Fibroblast of upper back skin (primary cell): ENCODE results near the gene GPATCH1.
"Not testable (repeated sequence)": the region's sequence is repeated elsewhere in the genome, so short reads cannot be mapped to it uniquely, and the experiment has no call there.

Experiments
- DNase-seq: peaks from one replicate; pipeline ENCODE4 v3.0.0-alpha.2; 2013

The GPATCH1 gene

DNA sequence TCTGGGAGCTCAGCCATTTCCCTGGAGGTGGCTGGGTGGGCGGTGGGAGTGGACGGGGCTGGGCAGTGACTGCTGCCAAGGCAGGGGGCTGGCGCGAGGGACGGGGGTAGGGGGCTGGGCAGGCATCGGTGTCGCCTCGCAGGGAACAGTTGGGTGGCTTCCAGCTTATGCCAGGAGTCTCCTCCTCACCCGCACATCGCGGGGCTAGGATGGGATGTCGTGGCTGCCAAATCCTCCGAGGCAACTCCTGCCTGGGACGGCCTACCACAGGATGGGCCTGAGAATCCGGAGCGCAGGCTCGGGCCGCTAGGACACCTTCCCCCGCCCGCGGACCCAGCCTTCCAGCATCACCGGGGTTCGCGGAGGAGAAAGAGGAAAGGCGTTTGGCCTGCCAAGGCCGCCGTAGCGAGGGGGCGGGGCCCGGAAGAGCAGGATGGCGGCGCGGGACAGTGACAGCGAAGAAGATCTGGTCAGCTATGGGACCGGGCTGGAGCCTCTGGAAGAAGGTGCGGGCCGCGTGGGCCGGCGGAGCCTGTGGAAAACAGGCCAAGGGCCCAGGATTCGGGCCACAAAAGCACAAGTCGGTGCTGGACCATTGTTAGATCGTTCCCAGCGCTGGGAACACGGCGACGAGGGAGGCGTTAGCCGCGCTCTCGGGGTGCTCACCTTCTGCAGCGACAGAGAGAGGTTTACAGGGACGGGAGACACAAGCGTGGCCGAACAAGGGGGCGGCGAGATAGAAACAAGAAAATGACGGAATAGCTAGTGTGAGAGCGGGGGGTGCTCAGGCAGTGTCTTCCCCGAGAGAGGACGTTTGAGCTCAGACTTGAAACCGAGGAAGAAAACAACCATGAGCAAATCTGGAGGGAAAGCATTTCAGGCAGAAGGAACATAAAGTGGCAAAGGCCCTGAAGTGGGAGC, at the start of gene GPATCH1:
TSS of gene GPATCH1 (plus strand) at position 421 of the 921 bp plus-strand sequence. CDS start at position 434, 13 bp downstream.
- peak; percentile 82 for DNase-seq

GRCh38 chr19:33032218-33032781, 48.7 kb upstream of the GPATCH1 start:
- DNase-seq: no peak

- DNase-seq: no peak
Observed at GRCh38 chr19:33035461-33035860, 45.5 kb upstream of the GPATCH1 start.

DNA sequence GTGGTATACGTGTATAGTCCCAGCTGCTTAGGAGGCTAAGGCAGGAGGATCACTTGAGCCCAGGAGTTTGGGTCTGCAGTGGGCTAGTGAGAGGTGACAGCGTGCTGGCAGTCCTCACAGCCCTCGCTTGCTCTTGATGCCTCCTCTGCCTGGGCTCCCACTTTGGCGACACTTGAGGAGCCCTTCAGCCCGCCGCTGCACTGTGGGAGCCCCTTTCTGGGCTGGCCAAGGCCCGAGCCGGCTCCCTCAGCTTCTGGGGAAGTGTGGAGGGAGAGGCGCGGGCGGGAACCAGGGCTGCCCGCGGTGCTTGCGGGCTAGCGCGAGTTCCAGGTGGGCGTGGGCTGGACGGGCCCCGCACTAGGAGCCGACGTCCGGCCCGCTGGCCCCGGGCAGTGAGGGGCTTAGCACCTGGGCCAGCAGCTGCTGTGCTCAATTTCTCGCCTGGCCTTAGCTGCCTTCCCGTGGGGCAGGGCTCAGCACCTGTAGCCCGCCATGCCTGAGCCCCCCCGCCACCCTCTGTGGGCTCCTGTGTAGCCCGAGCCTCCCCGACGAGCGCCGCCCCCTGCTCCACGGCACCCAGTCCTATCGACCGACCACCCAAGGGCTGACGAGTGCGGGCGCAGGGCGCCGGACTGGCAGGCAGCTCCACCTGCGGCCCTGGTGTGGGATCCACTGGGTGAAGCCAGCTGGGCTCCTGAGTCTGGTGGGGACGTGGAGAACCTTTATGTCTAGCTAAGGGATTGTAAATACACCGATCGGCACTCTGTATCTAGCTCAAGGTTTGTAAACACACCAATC, 44.4 kb upstream of the GPATCH1 start:
- not testable (repeated sequence) for DNase-seq

- DNase-seq: not testable (repeated sequence)
Observed at GRCh38 chr19:33037168-33038025, 43.6 kb upstream of the GPATCH1 start.

GRCh38 chr19:33039108-33039599, 41.8 kb upstream of the GPATCH1 start:
- no peak for DNase-seq

GRCh38 chr19:33039815-33040214, 41.2 kb upstream of the GPATCH1 start:
- DNase-seq: no peak

DNA sequence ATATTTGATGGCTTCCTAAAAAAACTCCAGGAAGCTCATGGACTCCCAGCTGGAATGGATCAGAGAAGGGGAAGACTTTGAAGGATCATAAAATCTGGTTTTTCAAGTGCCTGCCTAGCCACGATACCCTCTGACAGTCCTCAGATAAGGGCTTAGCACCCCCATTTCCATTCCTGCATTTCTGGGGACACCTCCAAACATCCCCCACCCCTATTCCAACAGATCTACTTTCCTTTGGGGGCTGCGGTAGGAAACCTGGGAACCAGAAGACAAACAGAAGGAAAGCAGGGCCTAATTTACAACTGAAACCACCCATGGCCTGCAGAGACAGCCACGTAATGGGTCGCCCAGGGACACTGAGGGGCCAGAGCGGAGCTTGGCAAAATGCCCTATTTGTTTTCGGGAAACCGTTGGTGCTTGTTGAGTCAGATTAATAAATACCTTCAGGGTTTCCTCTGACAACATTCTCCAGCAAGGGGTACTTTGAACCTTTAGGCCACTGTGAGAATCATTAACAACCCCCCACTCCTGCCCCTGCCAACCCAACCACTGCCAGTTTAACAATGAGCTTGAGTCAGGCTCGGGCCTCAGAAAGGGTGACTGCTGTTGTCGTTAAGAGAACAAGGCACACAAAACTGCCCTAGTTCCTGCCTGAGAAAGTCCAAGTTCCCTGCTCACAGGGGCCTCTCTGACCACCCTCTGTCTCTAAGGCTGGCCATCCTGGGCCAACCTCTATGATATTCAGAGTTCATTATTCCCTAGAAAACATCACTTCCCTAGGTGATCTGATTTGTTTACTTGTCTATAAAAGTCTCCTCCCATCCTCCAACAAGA, 39.8 kb upstream of the GPATCH1 start:
- DNase-seq: no peak

GRCh38 chr19:33041828-33042160, 39.2 kb upstream of the GPATCH1 start:
- not testable (repeated sequence) for DNase-seq

DNA sequence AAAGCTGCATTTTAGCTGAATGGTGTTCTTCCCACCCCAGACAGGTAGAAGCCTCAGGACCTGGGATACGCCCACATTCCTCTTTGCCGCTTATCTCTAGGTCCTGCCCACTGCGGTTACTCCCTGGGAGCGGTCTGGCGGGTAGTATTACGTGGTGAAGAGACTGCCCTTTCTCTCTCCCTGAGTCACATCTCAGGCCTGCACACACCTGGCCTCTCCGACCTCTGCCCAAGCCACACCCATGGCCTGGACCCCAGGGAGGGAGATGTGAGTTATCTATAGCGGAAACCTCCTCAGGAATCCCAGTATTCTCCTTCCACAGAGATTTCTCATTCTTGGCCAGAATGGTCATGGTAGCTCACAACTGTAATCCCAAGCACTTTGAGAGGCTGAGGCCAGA, 33.6 kb upstream of the GPATCH1 start:
- no peak for DNase-seq

- no peak for DNase-seq
Observed at GRCh38 chr19:33048806-33049676, 31.9 kb upstream of the GPATCH1 start.

GRCh38 chr19:33050110-33050509, 30.9 kb upstream of the GPATCH1 start:
- DNase-seq: no peak

- no peak for DNase-seq
Observed at GRCh38 chr19:33052352-33052972, 28.5 kb upstream of the GPATCH1 start.

DNA sequence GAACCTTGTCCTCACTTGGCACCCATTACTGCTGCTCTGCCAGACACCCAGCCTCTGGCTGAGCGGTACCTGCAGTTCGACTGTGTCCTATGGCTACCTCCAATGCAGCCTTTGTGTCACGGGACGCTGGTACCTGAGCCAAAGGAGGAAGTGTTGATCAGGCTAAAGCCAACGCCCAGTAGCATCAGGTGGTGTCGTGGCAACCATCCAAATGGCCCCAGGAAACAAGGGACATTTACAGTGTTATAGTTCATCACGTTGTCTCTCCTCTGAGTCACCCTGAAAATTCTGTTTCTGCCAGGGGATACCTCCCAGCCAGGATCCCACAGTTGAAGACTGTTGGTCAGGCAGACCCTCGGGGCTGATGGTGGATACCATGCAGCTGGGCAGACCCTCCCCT, 26.4 kb upstream of the GPATCH1 start:
- DNase-seq: no peak

DNA sequence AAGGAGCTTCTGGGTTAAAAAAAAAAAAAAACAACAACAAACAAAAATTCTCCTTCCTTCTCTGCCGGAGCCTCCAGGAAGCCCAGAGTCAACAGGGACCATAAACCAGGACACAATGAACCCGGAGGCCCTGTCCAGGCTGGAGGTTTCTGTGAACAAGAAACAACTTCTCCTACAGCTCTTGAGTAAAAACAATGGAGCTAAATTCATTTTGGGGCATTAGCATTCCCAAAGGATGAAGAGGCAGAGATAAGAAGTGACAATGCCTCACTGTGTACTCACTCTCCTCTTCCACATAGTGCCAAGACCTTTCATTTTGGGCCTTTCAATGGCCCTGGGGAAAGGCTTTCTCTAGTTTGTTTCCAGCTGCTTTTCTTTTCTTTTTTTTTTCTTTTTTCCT, 25.3 kb upstream of the GPATCH1 start:
- no peak for DNase-seq

GRCh38 chr19:33060586-33060985, 20.4 kb upstream of the GPATCH1 start:
- no peak for DNase-seq

DNA sequence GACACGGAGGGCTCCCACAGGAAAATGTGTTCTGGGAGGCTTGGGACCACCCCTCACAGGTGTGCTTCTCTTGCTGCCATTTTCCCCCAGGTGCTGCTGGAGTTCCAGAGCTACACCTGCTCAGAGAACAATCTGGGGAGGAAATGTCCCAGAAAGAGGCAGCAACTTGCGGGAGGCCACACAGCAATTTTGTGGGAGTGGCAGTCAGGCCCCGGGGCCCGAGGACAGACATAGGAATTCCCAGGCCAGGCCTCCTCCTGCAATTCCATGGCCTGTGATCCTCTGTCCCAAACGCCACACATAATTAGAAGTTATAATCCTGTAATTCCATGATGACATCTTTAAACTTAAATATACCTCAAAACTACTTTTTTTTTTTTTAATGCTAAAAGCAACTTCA, 18.1 kb upstream of the GPATCH1 start:
- no peak for DNase-seq

GRCh38 chr19:33063356-33063752, 17.6 kb upstream of the GPATCH1 start:
- peak; percentile 25 for DNase-seq

GRCh38 chr19:33063753-33064457, 17.1 kb upstream of the GPATCH1 start:
- no peak for DNase-seq
